ENCODE measurements around the gene MAFG. TPM values are rescaled to one million over a fixed set of nuclear protein-coding genes. Genes with fewer than 3 reads are reported as not detected.

MAFG gene
- total and polyA plus RNA-seq, 7 donors, result 8.8 to 21.9 (median 16.8) TPM

GRCh38 chr17:81899514-81900166 lies 27.9 kb downstream of the MAFG start:
- H3K4me1 ChIP-seq, result peaks cover 0 to 15% (median 14%) of the 10 kb centered on the region in 4 donors
- H3K27ac ChIP-seq, result no peak overlapping the region
- intact Hi-C loops (cut with DNase I), result no loop called here
- peaks cover 4 to 27% (median 23%) of the 10 kb centered on the region in 3 donors for H3K27me3 ChIP-seq
- peaks cover 4 to 67% (median 34%) of the 10 kb centered on the region in 4 donors for H3K36me3 ChIP-seq
- H3K9me3 ChIP-seq, result no peaks in the 10 kb centered on the region
- DNase-seq, result no peak
- TF ChIP-seq EP300 (IDR thresholded peaks at IDR 0.05), result no peak
- TF ChIP-seq CTCF (IDR thresholded peaks at IDR 0.05), result no peak
- no peak overlapping the region for H3K4me3 ChIP-seq
- 95 to 96% methylated on average over 22 of the region's 22 CpGs for WGBS, 2 donors

GRCh38 chr17:81898885-81899284 lies 28.6 kb downstream of the MAFG start:
- DNase-seq, result no peak
- Histone ChIP-seq H3K27me3 (peaks cover 4 to 27% (median 23%) of the 10 kb centered on the region in 3 donors), H3K4me3 (no peak overlapping the region), H3K27ac (no peak overlapping the region), H3K9me3 (no peaks in the 10 kb centered on the region), H3K36me3 (peaks cover 4 to 68% (median 34%) of the 10 kb centered on the region in 4 donors), H3K4me1 (peaks cover 0 to 15% (median 14%) of the 10 kb centered on the region in 4 donors)
- 95 to 96% methylated on average over 9 of the region's 9 CpGs for WGBS, 2 donors
- intact Hi-C loops (cut with DNase I), result no loop called here
- TF ChIP-seq POLR2AphosphoS5 (IDR thresholded peaks at IDR 0.05), result no peak

GRCh38 chr17:81898029-81898866 lies 29.3 kb downstream of the MAFG start:
- intact Hi-C loops (cut with DNase I), result no loop called here
- no peak overlapping the region for H3K27ac ChIP-seq
- 94 to 95% methylated on average over 19 of the region's 19 CpGs for WGBS, 2 donors

GRCh38 chr17:81895400-81895799 lies 32.1 kb downstream of the MAFG start:
- H3K9me3 ChIP-seq, result no peaks in the 10 kb centered on the region
- H3K36me3 ChIP-seq, result peaks cover 4 to 67% (median 34%) of the 10 kb centered on the region in 4 donors
- H3K4me3 ChIP-seq, result no peak overlapping the region
- no peaks in the 10 kb centered on the region for H3K27me3 ChIP-seq
- H3K4me1 ChIP-seq, result peaks cover 0 to 21% (median 16%) of the 10 kb centered on the region in 4 donors
- no peak for DNase-seq
- 93% methylated on average over 11 of the region's 11 CpGs for WGBS, 2 donors
- intact Hi-C loops (cut with DNase I), result no loop called here
- no peak overlapping the region for H3K27ac ChIP-seq
- TF ChIP-seq POLR2AphosphoS5 (IDR thresholded peaks at IDR 0.05) (no peak), POLR2A (IDR thresholded peaks at IDR 0.05) (no peak), EP300 (IDR thresholded peaks at IDR 0.05) (no peak), CTCF (IDR thresholded peaks at IDR 0.05) (no peak)

More at GRCh38 chr17:81898029-81898866, 29.3 kb downstream of the MAFG start:
- Histone ChIP-seq H3K4me1 (peaks cover 0 to 17% (median 14%) of the 10 kb centered on the region in 4 donors), H3K27me3 (peaks cover 4 to 24% (median 23%) of the 10 kb centered on the region in 3 donors), H3K4me3 (no peak overlapping the region), H3K9me3 (no peaks in the 10 kb centered on the region), H3K36me3 (peaks cover 4 to 70% (median 34%) of the 10 kb centered on the region in 4 donors)
- no peak for DNase-seq
- TF ChIP-seq POLR2AphosphoS5 (IDR thresholded peaks at IDR 0.05) (no peak), EP300 (IDR thresholded peaks at IDR 0.05) (no peak), CTCF (IDR thresholded peaks at IDR 0.05) (no peak), POLR2A (IDR thresholded peaks at IDR 0.05) (no peak)

- Histone ChIP-seq H3K4me3 (peak overlapping the region; percentile 77 to 99 (median 90)), H3K27me3 (no peaks in the 10 kb centered on the region), H3K9me3 (no peaks in the 10 kb centered on the region), H3K36me3 (peaks cover 24 to 64% (median 33%) of the 10 kb centered on the region in 4 donors), H3K4me1 (peaks cover 0 to 32% (median 26%) of the 10 kb centered on the region in 4 donors), H3K27ac (peak overlapping the region; percentile 89 to 97 (median 94))
- intact Hi-C loops (cut with DNase I), result loop anchor here (2.0 kb wide), 1 partner anchor 20 kb away; the partner anchor contains the start of gene ARHGDIA
- no peak for DNase-seq
- 1% methylated on average over 40 of the region's 40 CpGs for whole genome bisulfite sequencing, 2 donors
- TF ChIP-seq EP300 (IDR thresholded peaks at IDR 0.05), result no peak
- no peak for TF ChIP-seq POLR2AphosphoS5 (IDR thresholded peaks at IDR 0.05)
- no peak for TF ChIP-seq CTCF (IDR thresholded peaks at IDR 0.05)
- TF ChIP-seq POLR2A (IDR thresholded peaks at IDR 0.05), result no peak
These were observed 36.3 kb downstream of the MAFG start for GRCh38 chr17:81891303-81891552.

Data from sigmoid colon (tissue), 7 donors.